Astrocyte of the spinal cord (primary cell): ENCODE measurements around the gene C20orf202.
"Not testable (repeated sequence)": the region's sequence is repeated elsewhere in the genome, so short reads cannot be mapped to it uniquely, and the experiment has no call there.

Source experiments
- DNase-seq: peaks from one replicate; pipeline ENCODE4 v3.0.0; 2011; ENCODE audit warnings: low read depth, low spot score
- H3K4me3 ChIP-seq: 2 replicates; pipeline ENCODE4 v1.5.1; 2011; ENCODE audit warnings: low read depth, mild to moderate bottlenecking, low read length, moderate library complexity
- in situ Hi-C: cut with HindIII; loops from 2 replicates; pipeline ENCODE4 v1.10.0; 2017; ENCODE audit warnings: low sequenced_read_pairs
- TF ChIP-seq, protein P1 (sequence below): IDR thresholded peaks from 2 replicates; pipeline ENCODE4 v1.5.1; 2012; ENCODE audit warnings: low read depth, mild to moderate bottlenecking, low read length, inconsistent platforms

The C20orf202 gene

GRCh38 chr20:1241456-1241855 is 38.2 kb downstream of the C20orf202 start:
- TF ChIP-seq, protein P1, sequence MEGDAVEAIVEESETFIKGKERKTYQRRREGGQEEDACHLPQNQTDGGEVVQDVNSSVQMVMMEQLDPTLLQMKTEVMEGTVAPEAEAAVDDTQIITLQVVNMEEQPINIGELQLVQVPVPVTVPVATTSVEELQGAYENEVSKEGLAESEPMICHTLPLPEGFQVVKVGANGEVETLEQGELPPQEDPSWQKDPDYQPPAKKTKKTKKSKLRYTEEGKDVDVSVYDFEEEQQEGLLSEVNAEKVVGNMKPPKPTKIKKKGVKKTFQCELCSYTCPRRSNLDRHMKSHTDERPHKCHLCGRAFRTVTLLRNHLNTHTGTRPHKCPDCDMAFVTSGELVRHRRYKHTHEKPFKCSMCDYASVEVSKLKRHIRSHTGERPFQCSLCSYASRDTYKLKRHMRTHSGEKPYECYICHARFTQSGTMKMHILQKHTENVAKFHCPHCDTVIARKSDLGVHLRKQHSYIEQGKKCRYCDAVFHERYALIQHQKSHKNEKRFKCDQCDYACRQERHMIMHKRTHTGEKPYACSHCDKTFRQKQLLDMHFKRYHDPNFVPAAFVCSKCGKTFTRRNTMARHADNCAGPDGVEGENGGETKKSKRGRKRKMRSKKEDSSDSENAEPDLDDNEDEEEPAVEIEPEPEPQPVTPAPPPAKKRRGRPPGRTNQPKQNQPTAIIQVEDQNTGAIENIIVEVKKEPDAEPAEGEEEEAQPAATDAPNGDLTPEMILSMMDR = no peak
- in situ Hi-C loops = no loop called here
- H3K4me3 ChIP-seq = no peak overlapping the region
- DNase-seq = no peak

- TF ChIP-seq, protein P1 = no peak
- in situ Hi-C loops = no loop called here
- no peak for DNase-seq
- no peak overlapping the region for H3K4me3 ChIP-seq
Observed at GRCh38 chr20:1242099-1242498, 38.8 kb downstream of the C20orf202 start.

GRCh38 chr20:1242530-1242929 is 39.3 kb downstream of the C20orf202 start:
- DNase-seq = peak; percentile 76
- TF ChIP-seq, protein P1 = no peak
- in situ Hi-C loops = no loop called here
- H3K4me3 ChIP-seq = no peak overlapping the region

DNA sequence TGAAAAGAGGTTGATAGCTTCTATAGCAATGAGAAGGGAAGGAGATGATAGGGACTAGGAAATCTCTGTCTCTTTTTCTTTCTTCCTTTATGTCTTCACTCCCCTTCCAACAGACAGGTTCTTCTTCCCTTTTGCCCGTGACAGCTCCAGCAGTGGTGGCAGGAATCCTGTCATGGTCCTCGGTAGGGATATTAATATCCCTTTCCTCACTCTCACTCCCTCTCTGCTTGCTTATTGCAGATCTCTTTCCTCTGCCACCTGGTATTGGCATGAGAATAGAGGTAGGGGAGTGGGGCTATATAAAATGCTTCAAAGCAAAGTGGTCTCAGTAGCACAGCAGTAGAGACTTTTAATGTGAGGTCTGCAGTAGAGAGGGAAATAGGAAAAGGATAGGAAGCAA is 42.3 kb downstream of the C20orf202 start:
- in situ Hi-C loops = no loop called here
- no peak overlapping the region for H3K4me3 ChIP-seq

DNA sequence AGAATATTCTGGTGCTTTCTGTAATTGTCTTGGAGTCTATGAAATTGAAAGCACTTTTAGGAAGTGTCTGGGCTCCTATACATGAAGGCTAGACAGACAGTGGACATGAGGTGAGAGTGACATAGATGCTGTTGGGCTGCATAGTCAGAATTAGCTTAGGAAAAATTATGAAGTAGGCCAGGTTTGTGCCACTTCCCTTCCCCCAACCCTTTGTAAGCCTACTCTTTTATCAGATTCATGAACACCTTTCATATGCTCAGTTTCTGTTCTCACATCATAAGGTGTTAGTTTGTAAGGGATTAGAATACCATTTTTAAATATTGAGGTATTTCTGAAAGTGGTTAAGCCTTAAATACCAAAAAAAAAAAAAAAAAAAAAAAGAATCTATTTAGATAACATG is 44.4 kb downstream of the C20orf202 start:
- TF ChIP-seq, protein P1 = no peak
- in situ Hi-C loops = no loop called here
- DNase-seq = no peak
- no peak overlapping the region for H3K4me3 ChIP-seq

More for the DNA sequence above, 42.3 kb downstream of the C20orf202 start:
- no peak for DNase-seq
- TF ChIP-seq, protein P1 = no peak

GRCh38 chr20:1250282-1250681 is 47.0 kb downstream of the C20orf202 start:
- DNase-seq, H3K4me3 ChIP-seq, in situ Hi-C loops: not testable (repeated sequence)

- no peak for DNase-seq
- in situ Hi-C loops = no loop called here
- TF ChIP-seq, protein P1 = no peak
- no peak overlapping the region for H3K4me3 ChIP-seq
Observed at GRCh38 chr20:1252416-1252815, 49.2 kb downstream of the C20orf202 start.
